GM18873 (cell line): ENCODE data around the gene C1orf21.
"Not testable (repeated sequence)": the region's sequence is repeated elsewhere in the genome, so short reads cannot be mapped to it uniquely, and the experiment has no call there.

Experiments used
- ATAC-seq: cut with Tn5 transposase; IDR thresholded peaks from one replicate; pipeline ENCODE4 v1.9.1; 2021; ENCODE audit warnings: mild to moderate bottlenecking, moderate library complexity, moderate number of reproducible peaks; ENCODE audit not compliant: unreplicated experiment, low FRiP score

The C1orf21 gene

GRCh38 chr1:184582411-184582810, 195.6 kb downstream of the C1orf21 start:
- no peak for ATAC-seq

DNA sequence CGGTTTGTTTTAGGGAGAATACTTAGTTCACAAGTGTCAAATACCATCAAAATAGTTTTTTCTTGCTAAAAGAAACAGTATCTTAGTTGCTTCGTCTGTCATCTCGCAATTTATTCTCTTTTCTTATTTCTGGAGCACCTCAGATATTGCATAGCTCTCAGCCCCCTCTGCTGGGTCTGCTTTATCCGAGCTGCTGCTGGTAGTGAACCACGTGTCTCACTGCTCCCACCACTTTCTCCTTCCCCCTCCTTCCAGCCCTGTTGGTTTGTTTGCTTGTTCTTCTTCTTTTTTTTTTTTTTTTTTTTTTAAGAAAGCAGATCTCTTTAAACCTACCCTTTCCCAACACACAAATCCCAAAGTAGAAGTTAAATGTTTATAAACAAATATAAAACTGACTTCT, 197.0 kb downstream of the C1orf21 start:
- no peak for ATAC-seq

DNA sequence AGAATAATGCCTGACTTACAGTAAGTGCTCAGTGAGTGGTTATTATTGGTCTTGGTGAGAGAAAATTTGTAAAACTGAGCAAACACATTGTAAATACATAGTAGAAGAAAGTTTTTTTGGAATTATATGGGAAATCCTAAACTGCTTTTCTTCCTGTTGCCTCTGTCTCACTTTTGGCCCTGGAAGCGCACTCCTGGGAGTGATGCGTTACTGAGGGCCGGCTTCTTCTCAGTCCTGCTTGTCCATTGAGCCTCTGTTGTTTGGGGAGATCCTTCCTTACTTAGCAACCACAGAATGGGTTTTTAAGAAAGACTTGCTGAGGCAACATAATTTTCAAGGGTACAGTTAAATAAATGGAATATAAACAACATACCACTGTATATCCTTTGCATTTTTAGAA, 201.9 kb downstream of the C1orf21 start:
- ATAC-seq = no peak

GRCh38 chr1:184590163-184590750, 203.4 kb downstream of the C1orf21 start:
- ATAC-seq = no peak

DNA sequence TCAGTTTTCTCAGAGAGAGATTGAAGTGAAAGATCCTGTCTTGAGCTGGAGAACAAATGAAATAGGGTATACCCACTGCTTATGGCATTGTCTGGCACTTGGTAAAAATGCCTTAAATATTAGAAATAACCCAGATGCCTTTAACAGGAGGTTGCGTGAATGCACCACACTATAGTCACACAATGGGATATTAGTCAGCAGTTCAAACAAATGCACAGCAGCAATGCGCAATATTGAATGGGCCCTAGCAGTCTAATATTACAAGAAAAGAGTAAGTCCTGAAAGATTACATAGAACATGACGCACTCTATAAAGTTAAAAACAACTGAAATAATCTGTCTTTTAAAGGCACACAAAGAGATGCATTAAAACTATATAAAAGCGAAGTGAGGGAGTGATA, 206.8 kb downstream of the C1orf21 start:
- ATAC-seq = no peak

DNA sequence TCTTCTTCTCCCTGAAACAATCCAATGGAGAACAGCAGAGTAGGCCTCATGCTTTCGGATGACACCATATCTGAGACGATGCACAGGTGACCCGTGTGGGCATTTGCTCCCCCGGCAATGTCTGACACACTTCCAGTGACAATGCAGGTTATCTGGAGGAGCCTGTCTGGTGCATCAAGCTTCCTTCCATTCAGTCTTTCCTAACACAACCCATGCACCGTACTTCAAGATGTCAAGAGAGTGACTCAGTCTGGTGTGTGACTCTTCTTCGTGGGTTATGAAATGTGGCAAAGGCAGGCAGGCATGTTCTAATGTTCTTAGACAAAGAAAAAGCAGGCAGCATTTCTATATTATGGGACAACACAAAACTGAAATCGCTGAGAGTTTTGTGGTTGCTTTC, 208.8 kb downstream of the C1orf21 start:
- ATAC-seq = no peak

DNA sequence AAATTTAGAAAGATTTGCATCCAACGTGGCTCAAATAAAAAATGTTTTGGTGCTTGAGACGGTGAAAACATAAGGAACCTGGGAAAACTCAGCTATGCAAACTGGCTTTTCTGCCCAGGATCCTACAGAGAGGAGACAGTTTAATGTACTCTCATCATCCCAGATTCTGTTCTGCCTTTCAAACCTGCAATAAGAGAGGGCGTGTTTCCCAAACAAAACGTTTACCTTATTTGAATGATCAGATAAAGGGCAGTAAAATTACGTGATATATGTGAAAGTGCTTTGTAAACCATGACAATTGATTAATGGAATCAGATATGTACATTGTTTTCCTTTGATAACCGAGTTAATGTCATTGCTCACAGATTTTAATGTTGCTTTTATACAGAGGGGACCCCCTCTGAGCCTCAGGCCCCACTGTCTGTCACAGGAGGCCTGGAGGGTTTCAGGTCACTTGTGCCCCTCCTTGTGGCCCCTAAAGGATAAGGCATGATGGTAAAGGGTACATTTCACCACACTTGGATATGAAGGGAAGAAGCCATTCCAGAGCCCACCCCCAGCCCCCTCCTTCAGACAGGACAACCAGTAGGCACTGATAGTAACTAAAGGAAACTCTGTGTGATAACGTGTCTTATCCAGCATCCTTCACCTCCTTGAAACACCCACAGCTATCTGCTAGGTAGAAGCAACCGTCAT, 210.3 kb downstream of the C1orf21 start:
- ATAC-seq = no peak

DNA sequence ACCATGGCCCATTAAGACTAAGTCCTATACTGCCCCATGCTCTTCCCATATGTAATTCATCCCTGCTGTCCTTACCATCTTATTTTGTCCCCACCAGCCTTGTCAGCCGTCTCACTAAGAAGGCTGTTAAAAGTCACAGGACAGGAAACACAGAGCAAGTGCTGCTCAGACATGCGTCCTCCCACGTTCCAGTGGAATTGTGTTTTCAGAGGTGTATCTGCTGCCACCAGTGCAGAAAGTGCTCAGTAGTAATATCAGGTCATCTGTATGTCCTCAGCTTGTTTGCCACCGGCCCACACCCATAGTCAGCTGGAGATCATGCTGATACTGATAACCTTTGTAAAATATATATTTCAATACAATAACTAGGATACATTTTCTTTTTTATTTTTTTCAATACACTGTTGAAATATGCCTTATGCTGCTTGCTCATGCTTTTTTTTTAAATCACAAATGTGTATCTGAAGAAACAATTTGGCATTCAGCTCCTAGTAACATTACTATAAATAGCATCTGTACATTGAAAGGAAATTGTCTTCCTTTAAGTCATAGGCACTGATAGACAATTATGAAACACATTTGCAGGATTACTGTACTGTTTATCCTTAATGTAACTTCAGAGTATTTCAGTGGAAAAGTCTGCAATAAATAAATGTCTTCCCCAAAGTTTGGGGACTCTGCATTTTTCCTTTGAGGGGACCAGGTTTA, 211.0 kb downstream of the C1orf21 start:
- ATAC-seq = no peak

- no peak for ATAC-seq
These were observed 211.8 kb downstream of the C1orf21 start for GRCh38 chr1:184598403-184599193.

- ATAC-seq = no peak
These were observed 217.5 kb downstream of the C1orf21 start for GRCh38 chr1:184604152-184604900.

DNA sequence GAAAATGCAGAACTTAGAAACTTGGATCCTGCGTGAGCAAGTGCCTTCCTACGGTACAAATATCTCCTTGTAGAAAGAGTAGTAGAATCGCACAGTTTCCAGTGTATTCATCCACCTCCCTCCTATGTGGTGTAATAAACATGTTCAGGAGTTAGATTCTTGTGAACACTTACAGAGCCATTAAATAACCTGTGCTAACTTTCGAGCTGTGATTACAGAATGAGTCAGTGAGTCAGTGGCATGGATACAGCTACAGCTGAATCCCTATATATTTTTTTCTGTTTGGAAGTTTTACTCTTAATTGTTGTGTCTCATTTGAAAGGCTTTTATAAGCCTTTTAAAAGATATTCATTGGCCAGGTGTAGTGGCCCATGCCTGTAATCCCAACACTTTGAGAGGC, 219.1 kb downstream of the C1orf21 start:
- ATAC-seq = no peak

DNA sequence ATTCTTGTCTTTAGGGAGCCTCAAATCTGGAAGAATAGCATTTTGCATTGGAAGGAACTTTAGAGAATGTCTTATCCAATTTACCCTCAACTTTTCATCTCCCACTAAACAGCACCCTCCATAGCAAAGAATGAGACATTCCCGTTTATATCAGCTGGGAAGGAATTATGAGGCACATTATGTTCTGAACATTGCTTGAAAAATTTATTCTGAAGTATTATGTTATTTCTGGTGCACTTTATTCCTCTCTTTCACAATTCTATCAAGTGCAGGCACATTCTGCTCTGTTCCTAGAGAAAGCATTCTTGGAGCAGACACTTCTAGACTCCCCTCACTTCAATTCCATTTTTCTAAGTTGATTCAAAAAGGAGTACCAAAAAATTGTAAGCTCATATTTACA, 220.0 kb downstream of the C1orf21 start:
- ATAC-seq = no peak

DNA sequence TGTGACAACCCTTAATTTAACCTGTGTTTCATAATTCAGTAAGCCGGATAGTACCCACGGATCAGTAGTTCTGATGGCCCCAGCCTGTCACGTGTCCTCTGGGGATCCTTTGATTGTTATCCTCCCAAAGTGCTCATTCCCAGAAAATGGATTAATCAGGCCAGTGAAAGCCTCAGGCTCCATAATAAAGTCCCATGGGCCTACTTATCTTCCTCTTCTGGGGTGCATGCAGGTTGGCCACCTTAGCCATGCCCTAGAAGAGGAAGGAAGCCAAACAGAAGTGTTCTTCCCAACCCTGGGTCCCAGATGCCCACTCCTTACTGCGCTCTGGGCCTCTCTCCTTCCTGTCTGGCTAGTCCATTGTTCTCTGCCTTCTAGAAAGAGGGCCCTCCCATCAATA, 221.8 kb downstream of the C1orf21 start:
- no peak for ATAC-seq

DNA sequence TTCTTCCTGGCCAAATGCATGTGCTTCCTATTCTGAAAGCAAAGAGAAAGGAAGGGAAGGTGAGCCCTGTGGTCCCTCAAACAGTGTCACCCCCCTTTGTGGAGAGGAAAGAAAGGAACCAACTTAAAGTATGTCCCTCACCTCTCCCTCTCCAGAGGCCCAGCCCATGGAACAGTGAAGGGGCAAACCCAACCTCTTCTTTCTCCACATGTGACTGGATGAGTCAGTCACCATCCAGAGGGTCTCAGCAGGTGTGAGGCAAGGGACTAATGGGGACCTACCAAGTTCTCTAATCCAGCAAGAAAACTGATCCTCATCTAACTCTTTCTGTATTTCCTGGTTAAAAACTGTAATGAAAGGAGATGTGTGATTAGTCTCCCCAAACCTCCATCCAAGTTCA, 222.2 kb downstream of the C1orf21 start:
- ATAC-seq = no peak

- ATAC-seq = no peak
These were observed 224.2 kb downstream of the C1orf21 start for GRCh38 chr1:184610876-184611595.

DNA sequence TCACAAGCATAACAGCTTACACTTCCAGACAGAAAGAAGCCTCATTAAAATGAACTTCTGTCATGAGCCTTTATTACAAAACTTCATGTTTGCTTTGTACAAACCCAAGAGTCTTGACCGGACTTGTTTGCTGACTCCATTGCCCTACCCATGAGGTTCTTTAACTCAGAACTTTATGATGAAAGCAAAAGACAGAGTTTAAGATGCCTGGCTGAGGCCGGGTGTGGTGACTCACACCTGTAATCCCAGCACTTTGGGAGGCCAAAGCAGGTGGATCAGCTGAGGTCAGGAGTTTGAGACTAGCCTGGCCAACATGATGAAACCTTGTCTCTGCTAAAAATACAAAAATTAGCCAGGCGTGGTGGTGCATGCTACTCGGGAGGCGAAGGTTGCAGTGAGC, 225.4 kb downstream of the C1orf21 start:
- ATAC-seq = not testable (repeated sequence)

- no peak for ATAC-seq
These were observed 227.8 kb downstream of the C1orf21 start for GRCh38 chr1:184614667-184615066.

DNA sequence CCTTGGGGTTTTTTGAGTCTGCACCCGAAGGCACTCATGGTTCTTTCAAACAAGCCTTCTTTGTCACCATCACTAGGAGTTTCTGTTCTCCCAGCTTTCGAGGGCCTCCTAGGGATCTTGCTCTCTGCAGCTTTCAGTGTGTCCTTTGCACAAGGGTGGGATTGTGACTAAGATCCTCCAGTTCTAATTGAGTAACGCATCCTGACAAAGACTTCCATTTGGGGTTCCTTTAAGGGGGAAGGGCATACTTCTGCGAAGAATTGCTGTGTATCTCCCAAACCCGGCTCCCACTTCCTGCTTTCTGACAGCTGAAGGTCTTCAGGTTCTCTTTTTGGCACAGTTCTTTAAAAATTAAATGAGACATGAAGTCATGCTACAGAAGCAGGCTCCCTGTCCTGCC, 228.5 kb downstream of the C1orf21 start:
- no peak for ATAC-seq

DNA sequence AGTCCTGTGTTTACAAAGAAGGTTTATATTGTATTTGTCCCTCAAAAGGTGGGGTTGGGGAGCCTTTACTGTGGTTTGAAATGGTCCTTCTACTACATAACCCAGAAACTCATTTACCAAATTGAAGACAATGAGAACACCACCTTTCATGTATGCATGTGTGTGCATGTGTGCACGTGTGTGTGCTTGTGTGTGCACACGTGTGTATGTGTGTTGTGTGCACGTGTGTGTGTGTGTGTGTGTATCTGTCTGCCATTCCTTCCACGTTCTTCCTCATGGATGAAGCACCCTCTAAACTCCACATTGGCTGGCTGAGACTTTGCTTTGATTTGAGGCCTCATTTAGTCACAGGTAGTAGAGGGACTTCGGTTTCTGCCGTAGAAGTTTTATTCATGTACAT, 229.7 kb downstream of the C1orf21 start:
- no peak for ATAC-seq
